T-helper 17 cell (primary cell): ENCODE data around the gene ASIC3. TPM values are rescaled to one million over a fixed set of nuclear protein-coding genes. Genes with fewer than 3 reads are reported as not detected.
A peak's percentile ranks its signal among the peaks of the same experiment; 100 is the strongest.
"Not testable (repeated sequence)": the region's sequence is repeated elsewhere in the genome, so short reads cannot be mapped to it uniquely, and the experiment has no call there.

Experiments used
- ATAC-seq: fragments of 150-1000 bp; cut with Tn5 transposase; 2 replicates; pipeline ENCODE4 v1.10.0; 2021; ENCODE audit warnings: mild to moderate bottlenecking, moderate library complexity
- DNase-seq, 3 donors: peaks; one replicate each; pipeline versions ENCODE4 v3.0.0 to v3.0.0-alpha.2; 2020 to 2021
- H3K9me3 ChIP-seq: one replicate; pipeline ENCODE4 v1.7.0; 2013; ENCODE audit warnings: low read length, mild to moderate bottlenecking; ENCODE audit not compliant: control insufficient read depth, poor library complexity, severe bottlenecking
- H3K27ac Mint-ChIP-seq: one replicate; pipeline ENCODE4 v1.8.0; 2022; ENCODE audit warnings: mild to moderate bottlenecking, moderate library complexity, mixed read lengths
- H3K27me3 Mint-ChIP-seq: one replicate; pipeline ENCODE4 v1.8.0; 2022; ENCODE audit warnings: mixed read lengths
- H3K36me3 Mint-ChIP-seq: one replicate; pipeline ENCODE4 v1.8.0; 2022; ENCODE audit warnings: low read depth, mixed read lengths
- H3K4me1 Mint-ChIP-seq: one replicate; pipeline ENCODE4 v1.8.0; 2022; ENCODE audit warnings: mild to moderate bottlenecking, mixed read lengths
- H3K4me3 Mint-ChIP-seq: one replicate; pipeline ENCODE4 v1.8.0; 2022; ENCODE audit warnings: mild to moderate bottlenecking, moderate library complexity, mixed read lengths
- total RNA-seq, 4 donors: library from RNA in 2 of 4; stranded (reverse) in 2 of 4; gene quantifications; one replicate each; pipeline ENCODE4 v1.2.3 and lab custom pipeline; 2022 to 2026

Gene ASIC3
- total RNA-seq, 2 donors from 2014 or later = 6.7 to 9.1 TPM

DNA sequence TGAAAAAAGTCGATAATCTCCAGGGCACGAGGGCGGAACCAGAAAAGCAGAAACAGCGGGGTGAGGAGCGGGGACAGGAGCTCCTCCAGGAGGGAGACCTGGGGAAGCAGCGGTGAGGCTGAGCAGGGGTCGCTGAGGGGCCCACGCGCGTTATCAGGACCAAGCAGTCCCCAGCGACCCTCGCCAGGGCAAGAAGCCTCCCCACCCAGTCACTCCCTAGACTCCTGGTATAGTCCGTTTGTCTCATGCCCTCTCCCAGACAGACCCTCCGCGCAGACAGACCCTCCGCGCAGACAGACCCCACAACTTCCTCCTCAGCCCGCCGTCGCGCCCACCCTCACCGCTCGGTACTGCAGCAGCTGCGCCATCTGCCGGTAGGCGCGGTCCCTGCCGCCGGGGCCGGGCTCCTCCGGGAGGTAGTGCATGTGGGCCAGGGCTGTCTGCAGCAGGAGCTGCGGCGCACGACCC is 30.3 kb upstream of the ASIC3 start:
- H3K9me3 ChIP-seq = no peaks in the 10 kb centered on the region
- peak overlapping the region; percentile 98 for H3K27ac Mint-ChIP-seq
- ATAC-seq = peak; percentile 57
- peaks cover 11% of the 10 kb centered on the region for H3K27me3 Mint-ChIP-seq
- peak; percentile 71 to 82 (median 76) for DNase-seq
- peaks cover 41% of the 10 kb centered on the region for H3K4me1 Mint-ChIP-seq
- peak overlapping the region; percentile 94 for H3K4me3 Mint-ChIP-seq
- peaks cover 3% of the 10 kb centered on the region for H3K36me3 Mint-ChIP-seq

DNA sequence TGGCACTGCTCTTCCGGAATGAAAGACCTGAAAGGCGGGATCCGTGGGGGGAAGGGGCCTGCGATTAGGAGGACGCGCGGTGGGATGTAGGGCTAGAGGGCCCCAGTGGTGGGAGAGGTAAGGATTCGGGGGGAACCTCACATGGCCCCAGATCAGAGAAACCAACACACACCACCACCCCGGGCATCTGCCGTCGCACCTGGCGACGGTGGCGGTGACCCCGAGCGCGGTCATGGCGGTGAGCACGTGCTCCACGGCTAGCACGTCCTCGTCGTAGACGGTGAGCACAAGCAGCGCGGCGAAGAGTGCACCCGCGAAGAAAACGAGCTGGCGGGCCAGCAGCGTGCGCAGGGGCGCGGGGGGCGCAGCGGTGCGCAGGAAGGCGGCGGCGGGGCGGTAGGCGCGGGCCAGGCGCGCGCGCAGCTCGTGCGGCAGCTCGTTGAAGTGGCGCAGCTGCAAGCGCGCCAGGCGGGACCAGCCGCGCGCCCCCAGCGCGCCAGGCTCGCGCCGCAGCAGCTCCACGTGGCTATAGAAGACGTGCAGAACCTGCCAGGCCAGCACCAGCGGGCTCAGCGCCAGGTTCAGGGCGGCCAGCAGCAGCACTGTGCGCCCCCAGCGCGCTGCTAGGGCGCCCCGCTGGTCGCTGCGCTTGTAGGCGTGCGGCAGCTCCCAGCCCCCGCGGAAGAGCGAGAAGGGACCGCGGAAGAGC is 29.8 kb upstream of the ASIC3 start:
- DNase-seq (peak; percentile 33 to 38 (median 37)), ATAC-seq (peak; percentile 43)
- H3K27ac Mint-ChIP-seq = peak overlapping the region; percentile 98

DNA sequence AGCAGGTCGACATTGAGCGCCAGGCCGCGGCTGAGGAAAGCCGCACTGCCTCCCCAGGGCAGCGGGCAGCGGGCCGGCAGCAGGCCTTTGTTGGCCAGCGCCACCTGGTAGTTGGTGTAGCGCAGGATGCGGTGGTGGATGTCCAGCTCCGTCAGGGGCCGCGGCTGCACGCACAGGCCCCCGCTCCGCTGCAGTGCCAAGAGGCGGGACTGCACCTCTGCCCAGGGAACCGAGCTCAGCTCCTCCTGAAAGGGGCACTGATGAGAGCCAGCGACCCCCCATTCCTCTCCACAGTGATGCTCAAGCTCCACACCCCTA is 29.2 kb upstream of the ASIC3 start:
- DNase-seq (no peak), ATAC-seq (no peak)
- H3K9me3 ChIP-seq = no peaks in the 10 kb centered on the region
- Mint-ChIP-seq H3K27me3 (peaks cover 14% of the 10 kb centered on the region), H3K27ac (no peak overlapping the region), H3K4me3 (peak overlapping the region; percentile 94), H3K36me3 (peaks cover 3% of the 10 kb centered on the region), H3K4me1 (peaks cover 41% of the 10 kb centered on the region)

More for the DNA sequence above, 29.8 kb upstream of the ASIC3 start:
- peaks cover 41% of the 10 kb centered on the region for H3K4me1 Mint-ChIP-seq
- H3K36me3 Mint-ChIP-seq = peaks cover 3% of the 10 kb centered on the region
- peaks cover 14% of the 10 kb centered on the region for H3K27me3 Mint-ChIP-seq
- no peaks in the 10 kb centered on the region for H3K9me3 ChIP-seq
- peak overlapping the region; percentile 94 for H3K4me3 Mint-ChIP-seq

DNA sequence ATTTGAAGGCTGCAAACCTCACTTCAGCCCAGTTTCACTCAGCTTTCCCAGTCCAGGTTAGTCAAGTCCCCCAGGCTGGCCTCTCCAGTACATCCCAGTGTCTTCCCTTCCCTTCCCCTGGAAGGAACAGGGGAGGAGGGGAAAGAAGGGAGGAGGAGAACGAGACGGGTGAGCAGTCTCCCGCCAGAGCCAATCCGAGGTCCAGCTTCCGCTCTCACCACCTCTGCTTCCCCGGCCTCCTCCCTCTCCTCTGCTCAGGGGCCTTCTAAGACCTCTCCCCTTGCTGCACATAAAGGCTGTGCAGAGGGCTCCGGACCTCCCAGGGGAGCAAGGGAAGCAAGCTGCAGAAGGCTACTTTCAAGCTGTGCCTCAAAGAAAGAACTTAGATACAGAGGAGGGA is 28.1 kb upstream of the ASIC3 start:
- H3K4me1 Mint-ChIP-seq = peaks cover 31% of the 10 kb centered on the region
- H3K4me3 Mint-ChIP-seq = peak overlapping the region; percentile 60
- H3K27me3 Mint-ChIP-seq = peaks cover 14% of the 10 kb centered on the region
- H3K36me3 Mint-ChIP-seq = peaks cover 3% of the 10 kb centered on the region
- ATAC-seq (no peak), DNase-seq (no peak)
- peak overlapping the region; percentile 27 for H3K27ac Mint-ChIP-seq
- no peaks in the 10 kb centered on the region for H3K9me3 ChIP-seq

DNA sequence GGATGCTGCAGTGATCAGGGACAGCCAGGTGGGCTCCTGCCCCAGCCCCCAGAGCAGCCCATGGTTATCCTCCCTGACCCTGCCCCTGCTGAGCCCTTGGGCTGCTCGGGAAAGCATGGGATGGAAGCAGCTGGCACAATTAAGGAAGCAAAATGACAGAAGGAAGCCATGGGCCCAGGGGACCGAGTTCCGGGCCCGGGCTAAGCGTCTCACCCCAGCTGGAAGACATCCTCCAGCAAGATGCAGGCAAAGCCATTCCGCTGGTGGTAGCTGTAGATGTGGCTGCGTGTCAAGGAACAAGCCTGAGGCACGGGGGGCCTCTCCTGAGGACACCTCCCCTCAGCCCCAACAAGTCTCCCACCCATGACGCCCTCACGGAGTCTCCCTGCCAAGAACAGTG is 25.1 kb upstream of the ASIC3 start:
- H3K27me3 Mint-ChIP-seq = peaks cover 13% of the 10 kb centered on the region
- no peaks in the 10 kb centered on the region for H3K36me3 Mint-ChIP-seq
- DNase-seq (no peak), ATAC-seq (no peak)
- H3K9me3 ChIP-seq = no peaks in the 10 kb centered on the region
- no peak overlapping the region for H3K4me3 Mint-ChIP-seq
- H3K27ac Mint-ChIP-seq = no peak overlapping the region
- peaks cover 15% of the 10 kb centered on the region for H3K4me1 Mint-ChIP-seq

DNA sequence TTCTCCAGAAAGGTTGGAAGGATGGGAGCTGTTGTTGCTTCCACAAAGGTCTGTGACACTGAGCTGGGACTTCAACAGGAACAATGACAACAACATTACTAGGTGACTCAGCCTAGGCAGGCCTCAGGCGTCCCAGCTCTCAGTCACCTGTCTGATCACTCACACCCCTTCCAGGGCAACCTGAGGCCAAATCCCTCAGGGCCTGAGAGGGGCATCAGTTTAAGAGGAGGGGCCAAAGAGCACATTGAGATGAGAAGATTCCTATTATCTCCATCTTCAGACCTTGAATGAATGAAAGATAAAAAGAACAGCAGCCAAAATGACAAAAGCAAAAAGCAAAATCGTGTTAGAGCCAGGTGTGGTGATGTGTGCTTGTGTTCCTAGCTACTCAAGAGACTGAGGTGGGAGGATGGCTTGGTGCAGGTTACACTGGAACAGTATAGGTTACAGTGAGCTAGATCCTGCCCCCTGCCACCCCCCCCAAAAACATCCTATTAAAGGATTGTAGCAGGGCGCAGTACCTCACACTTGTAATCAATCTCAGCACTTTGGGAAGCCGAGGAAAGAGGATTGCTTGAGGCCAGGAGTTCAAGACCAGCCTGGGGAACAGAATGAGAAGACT is 23.8 kb upstream of the ASIC3 start, which contains the start of gene ATG9B:
Gene ATG9B (minus strand): TSS at position 60 of the 622 bp plus-strand sequence. CDS start 71 bp downstream, outside the sequence.
- no peak for DNase-seq
- ATAC-seq = no peak
- Mint-ChIP-seq H3K36me3 (peaks cover 2% of the 10 kb centered on the region), H3K4me1 (peaks cover 13% of the 10 kb centered on the region), H3K27ac (no peak within 1 kb of the TSS), H3K27me3 (peaks cover 6% of the 10 kb centered on the region), H3K4me3 (no peak within 1 kb of the TSS)
- no peaks in the 10 kb centered on the region for H3K9me3 ChIP-seq

DNA sequence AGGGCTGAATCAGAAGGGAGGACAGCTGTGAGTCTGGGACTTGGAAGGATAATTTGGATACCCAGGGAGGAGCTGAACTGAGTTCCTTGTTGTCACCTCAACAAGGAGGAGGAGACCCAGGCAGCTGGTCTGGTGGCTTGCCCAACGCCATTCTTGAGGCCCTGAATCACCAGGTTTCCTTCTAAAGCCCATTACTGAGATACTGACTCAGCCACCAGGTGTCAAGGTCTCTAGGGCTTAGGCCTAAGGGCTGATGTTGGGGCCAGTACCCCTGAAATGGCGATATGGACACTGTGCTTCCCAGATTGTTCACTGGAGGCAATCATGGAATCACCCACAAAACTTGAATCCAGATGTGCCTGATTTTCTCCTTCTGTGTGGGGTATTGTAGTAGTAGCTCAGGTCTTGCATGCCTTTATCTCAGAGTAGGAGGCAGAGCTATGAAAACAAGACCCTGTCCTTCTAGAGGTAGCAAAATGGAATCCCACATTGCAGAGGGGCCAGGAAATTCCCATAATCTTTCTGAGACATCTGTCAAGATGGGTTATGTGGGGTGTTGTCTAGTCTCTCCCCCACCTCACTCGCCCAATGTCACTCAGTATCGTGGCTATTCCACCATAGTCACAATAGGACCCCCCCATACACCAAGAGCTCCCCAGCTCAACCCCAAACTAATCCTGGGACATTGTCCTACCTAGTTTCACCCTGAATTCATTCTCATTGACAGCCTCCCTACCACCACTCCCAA is 22.2 kb upstream of the ASIC3 start:
- no peak for DNase-seq
- H3K9me3 ChIP-seq = no peaks in the 10 kb centered on the region
- Mint-ChIP-seq H3K27ac (peak overlapping the region; percentile 70), H3K4me3 (no peak overlapping the region), H3K4me1 (peaks cover 16% of the 10 kb centered on the region), H3K36me3 (peaks cover 2% of the 10 kb centered on the region), H3K27me3 (peaks cover 4% of the 10 kb centered on the region)
- no peak for ATAC-seq

DNA sequence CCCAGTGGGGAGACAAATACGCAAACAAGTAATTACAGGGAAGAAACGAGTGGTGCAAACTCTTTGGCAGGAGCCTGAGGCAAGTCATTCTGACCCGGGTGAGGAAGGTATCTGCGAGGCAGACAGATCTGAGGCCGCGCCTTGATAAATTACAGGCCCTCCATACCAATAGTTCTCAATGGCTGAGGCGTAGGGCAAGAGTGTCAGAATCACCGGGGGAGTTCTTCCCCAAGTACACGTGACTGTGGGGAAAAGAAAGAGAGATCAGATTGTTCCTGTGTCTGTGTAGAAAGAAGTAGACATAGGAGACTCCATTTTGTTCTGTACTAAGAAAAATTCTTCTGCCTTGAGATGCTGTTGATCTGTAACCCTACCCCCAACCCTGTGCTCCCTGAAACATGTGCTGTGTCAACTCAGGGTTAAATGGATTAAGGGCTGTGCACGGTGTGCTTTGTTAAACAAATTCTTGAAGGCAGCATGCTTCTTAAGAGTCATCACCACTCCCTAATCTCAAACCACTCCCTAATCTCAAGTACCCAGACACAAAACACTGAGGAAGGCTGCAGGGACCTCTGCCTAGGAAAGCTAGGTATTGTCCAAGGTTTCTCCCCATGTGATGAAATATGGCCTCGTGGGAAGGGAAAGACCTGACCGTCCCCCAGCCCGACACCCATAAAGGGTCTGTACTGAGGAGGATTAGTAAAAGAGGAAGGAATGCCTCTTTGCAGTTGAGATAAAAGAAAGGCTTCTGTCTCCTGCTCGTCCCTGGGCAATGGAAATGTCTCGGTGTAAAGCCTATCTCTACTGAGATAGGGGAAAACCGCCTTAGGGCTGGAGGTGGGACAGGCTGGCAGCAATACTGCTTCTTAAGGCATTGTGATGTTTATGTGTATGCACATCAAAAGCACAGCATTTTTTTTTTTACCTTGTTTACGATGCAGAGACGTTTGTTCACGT is 21.3 kb upstream of the ASIC3 start:
- not testable (repeated sequence) for H3K27me3 Mint-ChIP-seq, H3K36me3 Mint-ChIP-seq, DNase-seq, ATAC-seq, H3K9me3 ChIP-seq
- peak overlapping the region; percentile 96 for H3K27ac Mint-ChIP-seq
- H3K4me3 Mint-ChIP-seq = peak overlapping the region; percentile 91
- H3K4me1 Mint-ChIP-seq = peaks cover 22% of the 10 kb centered on the region

DNA sequence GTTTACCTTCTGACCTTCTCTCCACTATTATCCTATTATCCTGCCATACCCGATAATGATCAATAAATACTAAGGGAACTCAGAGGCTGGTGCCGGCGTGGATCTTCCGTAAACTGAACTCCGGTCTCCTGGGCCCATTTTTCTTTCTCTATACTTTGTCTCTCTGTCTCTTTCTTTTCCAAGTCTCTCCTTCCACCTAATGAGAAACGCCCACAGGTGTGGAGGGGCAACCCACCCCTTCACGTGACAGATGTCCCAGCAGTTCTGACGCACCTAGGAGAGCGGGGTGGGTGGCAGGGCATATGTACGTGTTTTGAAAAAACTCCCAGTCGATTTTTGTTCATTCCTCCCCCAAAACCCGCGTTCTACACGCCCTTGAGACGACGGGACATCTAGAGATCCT is 20.6 kb upstream of the ASIC3 start:
- H3K9me3 ChIP-seq, H3K36me3 Mint-ChIP-seq, H3K27me3 Mint-ChIP-seq, DNase-seq: not testable (repeated sequence)
- ATAC-seq = peak; percentile 35
- peak overlapping the region; percentile 96 for H3K27ac Mint-ChIP-seq
- H3K4me1 Mint-ChIP-seq = peaks cover 22% of the 10 kb centered on the region
- H3K4me3 Mint-ChIP-seq = peak overlapping the region; percentile 91

DNA sequence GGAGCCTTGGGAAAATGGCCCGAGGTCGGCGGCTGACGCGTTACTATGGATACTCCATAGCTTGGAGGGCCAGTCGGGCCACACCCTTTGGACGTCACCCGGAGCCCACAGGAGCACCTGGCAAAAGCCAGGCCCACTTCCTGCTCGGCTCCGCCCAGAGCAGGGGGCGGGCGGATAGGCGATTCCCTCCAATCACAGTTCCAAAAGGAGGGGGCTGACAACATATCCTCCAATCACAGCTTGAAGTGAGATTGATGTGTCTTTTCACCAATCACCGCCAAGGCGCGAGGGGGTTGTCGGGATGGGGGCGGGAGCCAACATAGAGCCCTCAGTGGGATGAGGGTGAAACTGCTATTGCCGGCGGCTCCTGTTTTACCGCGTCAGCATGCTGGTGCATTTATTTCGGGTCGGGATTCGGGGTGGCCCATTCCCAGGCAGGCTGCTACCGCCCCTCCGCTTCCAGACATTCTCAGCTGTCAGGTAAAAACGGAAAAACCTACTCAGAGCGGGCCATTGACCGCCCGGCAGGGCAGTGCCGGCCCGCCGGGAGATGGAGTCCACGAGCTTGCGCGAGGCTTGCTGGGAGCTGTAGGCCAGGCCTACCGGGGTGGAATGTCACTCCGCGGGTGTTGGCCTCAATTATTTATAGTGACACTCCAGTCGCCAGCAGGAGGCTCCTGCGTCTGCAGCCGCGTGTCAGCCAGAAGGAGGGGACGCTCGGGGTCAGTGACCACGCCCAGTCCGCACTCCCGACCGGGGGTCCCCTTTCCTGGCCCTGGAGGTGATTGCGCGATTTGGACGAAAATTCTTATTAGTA is 20.0 kb upstream of the ASIC3 start, which contains the start of gene ABCB8:
Gene ABCB8 (plus strand): TSS at position 320 of the 817 bp plus-strand sequence. CDS start 66 bp downstream, at position 386.
- H3K27ac Mint-ChIP-seq = peak within 1 kb of the TSS; percentile 96
- no peaks in the 10 kb centered on the region for H3K27me3 Mint-ChIP-seq
- H3K4me1 Mint-ChIP-seq = peaks cover 22% of the 10 kb centered on the region
- H3K36me3 Mint-ChIP-seq = peaks cover 2% of the 10 kb centered on the region
- H3K9me3 ChIP-seq = no peaks in the 10 kb centered on the region
- DNase-seq = peak; percentile 86 to 96 (median 94)
- H3K4me3 Mint-ChIP-seq = peak within 1 kb of the TSS; percentile 91
- ATAC-seq = peak; percentile 91

DNA sequence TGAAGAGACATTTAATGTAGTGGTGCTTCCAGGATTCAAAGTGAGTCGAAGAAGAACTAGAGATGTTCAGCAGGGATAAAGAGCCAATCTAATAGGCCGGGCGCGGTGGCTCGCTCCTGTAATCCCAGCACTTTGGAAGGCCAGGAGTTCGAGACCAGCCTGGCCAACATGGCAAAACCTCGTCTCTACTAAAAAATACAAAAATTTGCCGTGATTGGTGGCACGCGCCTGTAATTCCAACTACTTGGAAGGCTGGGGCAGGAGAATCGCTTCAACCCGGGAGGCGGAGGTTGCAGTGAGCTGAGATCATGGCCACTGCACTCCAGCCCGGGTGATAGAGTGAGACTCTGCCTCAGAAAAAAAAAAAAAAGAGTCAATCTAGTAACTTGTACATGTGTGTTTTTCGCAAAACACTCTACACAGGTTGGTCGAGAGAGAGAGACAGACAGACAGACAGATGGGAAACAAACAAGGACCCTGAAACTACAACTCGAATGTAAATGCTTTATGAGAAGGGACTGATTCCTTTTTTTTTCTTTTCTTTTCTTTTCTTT is 19.3 kb upstream of the ASIC3 start:
- no peak for DNase-seq
- peaks cover 2% of the 10 kb centered on the region for H3K36me3 Mint-ChIP-seq
- no peak for ATAC-seq
- no peaks in the 10 kb centered on the region for H3K27me3 Mint-ChIP-seq
- H3K4me1 Mint-ChIP-seq = peaks cover 22% of the 10 kb centered on the region
- peak overlapping the region; percentile 96 for H3K27ac Mint-ChIP-seq
- H3K4me3 Mint-ChIP-seq = peak overlapping the region; percentile 91
- H3K9me3 ChIP-seq = no peaks in the 10 kb centered on the region
